Left renal cortex interstitium (tissue), 4 donors: ENCODE data around the gene SKA1. TPM values are rescaled to one million over a fixed set of nuclear protein-coding genes. Genes with fewer than 3 reads are reported as not detected.
A peak's percentile ranks its signal among the peaks of the same experiment; 100 is the strongest.

Experiments used
- DNase-seq, 4 donors: peaks; one replicate each; pipeline ENCODE4 v3.0.0-alpha.2; 2013; ENCODE audit warnings: low read depth in 4 of 4, low spot score in 2 of 4, missing footprints in 1 of 4
- polyA plus RNA-seq, 4 donors: library from polyadenylated mRNA; unstranded; fragments of 120-200 nt; gene quantifications; one replicate each; pipeline ENCODE4 v1.2.1, GENCODE V29; 2013; ENCODE audit not compliant: insufficient read length in 4 of 4

The SKA1 gene, protein sequence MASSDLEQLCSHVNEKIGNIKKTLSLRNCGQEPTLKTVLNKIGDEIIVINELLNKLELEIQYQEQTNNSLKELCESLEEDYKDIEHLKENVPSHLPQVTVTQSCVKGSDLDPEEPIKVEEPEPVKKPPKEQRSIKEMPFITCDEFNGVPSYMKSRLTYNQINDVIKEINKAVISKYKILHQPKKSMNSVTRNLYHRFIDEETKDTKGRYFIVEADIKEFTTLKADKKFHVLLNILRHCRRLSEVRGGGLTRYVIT
- 1 to 10 TPM; 5.7 to 7.6 (median 5.9) TPM for polyA plus RNA-seq

DNA sequence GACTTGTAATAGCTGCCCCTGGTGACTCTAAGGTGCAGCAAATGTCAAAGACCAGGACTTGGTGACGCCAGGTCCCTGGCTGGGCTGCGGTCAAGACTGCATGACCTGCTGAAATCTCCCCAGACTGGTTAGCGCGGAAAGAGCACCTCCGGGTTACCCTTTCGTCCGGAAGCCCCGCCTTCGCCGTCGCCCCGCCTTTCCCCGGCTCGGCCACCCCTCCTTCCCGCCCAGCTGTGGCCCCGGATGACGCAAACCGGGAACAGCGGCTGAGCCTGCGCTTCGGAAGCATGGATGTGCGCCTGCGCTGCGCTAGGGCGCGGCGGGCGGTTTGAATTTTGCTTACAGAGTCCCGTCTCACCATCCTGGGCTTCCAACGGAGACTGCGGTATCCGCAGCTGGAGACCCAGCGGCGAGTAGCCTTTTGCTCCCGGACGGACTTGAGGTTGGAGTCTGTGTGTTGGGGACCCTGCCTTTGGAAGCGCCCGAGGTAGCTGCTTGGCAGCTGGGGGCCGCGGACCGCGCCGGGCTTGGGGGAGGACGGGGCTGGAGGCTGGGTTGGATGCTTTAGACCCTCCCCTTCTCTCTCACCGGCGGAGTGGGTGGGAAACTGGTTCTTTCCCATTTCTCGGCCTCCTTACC, at the start of gene SKA1:
Gene SKA1, plus strand, starts transcription at position 294 of the 639 bp plus-strand sequence. CDS start 785 bp downstream, outside the sequence.
- peak; percentile 79 to 91 (median 84) for DNase-seq

DNA sequence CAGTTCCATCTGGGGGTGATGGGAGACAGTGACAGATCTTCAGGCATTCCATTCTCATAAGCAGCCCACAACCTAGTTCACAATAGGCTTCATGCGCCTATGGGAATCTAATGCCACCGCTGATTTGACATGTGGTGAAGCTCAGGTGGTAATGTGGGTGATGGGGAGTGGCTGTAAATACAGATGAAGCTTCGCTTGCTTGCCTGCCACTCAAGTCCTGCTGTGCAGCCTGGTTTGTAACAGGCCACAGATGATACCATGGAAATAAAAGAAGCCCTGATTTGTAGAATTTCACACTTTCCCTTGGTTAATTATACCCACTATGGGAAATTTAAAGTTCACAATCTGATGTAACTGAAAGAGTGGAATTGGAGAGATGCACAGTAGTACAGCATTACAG, 46.9 kb upstream of the SKA1 start:
- no peak for DNase-seq

DNA sequence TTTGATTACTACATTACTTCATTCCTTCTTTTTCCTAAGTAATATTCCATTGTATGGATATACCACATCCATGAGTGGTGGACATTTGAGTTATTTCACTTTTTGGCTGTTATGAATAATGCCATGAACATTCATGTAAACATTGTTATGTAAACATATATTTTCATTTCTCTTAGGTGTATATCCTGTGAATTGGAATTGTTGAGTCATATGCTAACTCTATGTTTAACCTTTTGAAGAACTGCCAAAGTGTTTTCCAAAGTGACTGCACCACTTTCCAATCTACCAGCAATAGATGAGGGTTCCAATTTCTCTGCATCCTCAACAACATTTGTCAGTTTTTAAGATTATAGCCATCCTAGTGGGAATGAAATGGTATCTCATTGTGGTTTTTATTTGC, 44.7 kb upstream of the SKA1 start:
- no peak for DNase-seq

DNA sequence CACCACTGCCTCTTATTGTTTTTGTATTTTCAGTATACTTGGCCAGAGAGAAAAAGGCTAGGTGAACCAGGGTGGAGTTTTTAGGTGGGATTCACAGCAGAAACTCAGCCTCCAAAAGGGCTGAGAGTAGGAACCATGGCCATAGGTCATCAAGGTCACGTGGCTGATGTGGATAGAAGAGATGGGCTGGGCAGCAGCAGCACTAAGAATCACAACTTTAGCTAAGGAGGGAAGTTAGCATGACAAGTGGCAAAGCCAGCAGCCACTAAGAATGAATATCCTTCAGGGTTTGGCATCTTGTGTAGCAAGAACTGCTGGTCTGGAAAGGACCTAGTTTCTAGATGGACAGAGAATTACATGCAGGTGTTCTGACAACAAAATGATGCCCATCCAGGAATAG, 43.2 kb upstream of the SKA1 start:
- no peak for DNase-seq

DNA sequence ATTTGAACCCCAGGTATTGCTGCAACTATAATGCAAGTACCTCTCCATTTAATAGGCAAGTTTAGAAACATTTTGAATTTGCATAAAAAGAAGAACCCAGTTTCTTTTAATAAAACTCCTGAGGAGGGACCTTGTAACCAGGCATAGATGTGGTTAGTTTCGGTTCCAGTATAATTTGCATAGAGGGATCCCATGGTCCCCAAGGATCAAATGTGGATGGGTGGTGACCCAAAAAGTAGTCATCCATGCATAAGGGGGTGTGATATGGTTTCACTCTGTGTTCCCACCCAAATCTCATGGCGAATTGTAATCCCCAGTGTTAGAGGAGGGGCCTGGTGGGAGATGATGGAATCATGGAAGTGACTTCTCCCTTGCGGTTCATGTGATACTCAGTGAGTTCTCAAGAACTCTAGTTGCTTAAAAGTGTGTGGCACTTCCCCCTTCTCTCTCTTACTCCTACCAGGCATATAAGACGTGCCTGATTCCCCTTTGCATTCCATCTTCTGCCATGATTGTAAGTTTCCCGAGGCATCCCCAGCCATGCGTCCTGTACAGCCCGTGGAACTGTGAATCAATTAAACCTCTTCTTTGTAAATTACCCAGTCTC, 40.2 kb upstream of the SKA1 start:
- DNase-seq: no peak

DNA sequence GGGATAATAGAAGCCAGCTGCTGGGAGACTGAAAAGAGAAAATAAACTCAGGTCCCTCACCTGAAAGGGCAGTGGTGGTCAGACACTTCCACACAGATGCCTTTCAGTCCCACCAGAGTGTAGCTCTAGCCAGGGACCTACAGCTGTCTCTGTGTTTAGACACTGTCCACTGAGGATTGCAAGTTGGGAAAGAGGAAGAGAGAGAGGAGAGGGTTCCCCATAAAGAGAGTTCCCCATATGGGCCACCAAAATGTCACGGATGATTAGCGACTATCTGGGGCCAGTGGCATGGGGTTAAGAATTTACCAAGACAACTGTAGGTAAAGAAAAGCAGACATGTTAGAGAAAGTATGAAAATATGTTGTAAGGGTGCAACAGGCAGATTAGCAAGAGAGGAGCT, 36.7 kb upstream of the SKA1 start:
- no peak for DNase-seq

DNA sequence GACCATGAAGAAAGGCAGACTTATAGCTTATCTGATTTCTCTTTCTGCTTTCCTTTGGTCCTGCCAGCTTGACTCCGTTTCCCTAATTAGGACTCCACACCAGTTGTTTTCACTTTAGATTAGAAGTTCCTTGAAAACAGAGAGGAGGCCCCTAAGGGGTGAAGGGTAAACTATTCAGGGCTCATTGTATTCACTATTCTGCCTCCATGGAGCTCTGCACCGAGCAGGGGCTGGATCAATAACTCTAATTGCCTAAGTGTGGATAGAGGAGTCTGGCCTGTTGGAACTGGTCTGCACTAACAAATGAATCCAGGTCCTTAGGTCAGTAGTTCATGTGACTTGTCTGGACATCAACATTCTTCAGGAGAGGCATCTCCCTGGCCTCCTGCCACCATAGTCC, 36.1 kb upstream of the SKA1 start:
- no peak for DNase-seq

DNA sequence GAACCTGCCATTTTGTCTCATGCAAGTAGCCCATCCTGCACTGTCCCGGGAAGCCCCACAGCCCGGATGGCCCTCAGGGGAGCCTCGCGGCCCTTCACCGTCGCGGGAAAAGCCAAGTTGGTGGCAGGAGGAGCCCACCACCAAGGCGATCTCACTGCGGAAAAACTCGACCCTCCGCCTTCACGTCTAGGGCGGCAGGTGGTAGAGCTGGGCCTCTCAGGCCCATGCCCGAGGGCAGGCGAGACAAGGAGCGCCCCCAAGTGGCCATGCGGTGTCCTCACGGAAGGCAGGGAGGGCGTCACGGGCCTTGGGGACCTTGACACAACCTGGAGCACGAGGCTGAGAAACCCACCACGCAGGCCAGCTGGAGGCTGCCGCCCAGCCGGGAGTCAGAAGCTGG, 34.8 kb upstream of the SKA1 start:
- no peak for DNase-seq

DNA sequence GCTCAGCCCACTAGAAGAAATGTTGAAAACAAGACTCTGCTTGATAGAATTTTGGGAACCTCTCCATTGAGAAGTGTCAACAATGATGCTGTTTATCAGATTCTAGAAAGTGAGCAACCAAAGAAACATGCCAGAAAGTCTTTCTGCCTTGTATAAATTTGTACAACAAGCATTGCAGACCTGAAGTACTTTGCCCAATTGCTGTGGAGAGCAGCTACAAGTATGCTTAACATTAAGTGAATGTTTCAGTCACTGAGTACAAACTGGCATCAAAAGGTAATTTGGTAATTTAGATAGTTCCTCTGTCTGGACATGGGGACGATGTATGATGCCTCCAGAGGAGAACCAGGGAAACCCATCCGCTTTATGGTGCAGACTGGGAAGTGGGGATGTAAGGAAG, 33.4 kb upstream of the SKA1 start:
- no peak for DNase-seq

DNA sequence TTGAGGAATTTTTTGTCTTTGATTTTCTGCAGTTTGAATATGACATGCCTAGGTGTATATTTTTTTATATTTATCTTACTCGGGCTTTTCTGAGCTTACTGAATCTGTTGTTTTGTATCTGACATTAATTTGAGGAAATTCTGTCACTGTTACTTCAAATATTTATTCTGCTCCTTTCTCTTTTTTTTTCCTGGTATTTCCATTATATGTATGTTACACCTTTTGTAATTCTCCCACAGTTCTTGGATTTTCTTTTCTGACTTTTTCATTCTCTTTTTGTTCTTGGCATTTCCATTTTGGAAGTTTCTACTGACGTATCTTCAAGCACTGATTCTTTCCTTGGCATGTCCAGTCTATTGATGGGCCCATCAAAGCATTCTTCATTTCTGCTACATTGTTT, 24.1 kb upstream of the SKA1 start:
- DNase-seq: no peak

DNA sequence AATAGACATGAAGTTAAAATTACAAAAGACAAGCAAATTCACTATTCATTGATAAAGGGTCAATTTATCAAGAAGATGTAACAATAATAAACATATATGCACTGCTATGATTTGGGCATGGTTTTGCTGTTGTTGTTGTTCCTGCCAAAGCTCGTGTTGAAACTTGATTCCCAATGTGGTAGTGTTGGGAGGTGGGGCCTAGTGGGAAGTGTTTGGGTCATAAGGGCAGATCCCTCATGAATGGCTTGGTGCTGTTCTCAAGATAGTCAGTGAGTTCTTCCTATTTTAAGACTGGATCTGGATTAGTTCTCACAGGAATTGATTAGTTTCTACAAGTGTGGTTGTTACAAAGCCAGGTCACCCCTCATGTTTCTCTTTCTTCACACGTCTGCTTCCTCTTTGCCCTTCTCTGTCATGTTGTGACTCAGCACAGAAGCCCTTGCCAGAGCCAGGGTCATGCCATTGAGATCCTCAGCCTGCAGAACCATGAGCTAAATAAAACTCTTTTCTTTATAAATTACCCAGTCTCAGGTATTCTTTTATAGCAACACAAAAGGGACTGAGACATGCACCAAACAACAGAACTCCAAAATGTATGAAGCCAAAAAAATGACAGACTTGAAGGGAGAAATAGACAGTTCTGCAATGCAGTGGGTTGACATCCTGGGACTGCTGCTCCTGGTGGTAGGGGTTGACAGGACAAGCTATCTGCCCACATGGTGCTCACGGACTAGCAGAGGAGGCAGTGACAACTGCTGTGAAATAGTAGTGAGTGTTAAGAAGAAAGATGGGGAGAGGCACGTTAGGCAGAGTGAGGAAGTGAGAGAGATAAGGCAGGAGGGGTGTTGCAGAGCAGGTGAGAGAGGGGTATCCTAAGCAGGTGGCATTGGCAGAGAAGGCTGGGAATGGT, 18.6 kb upstream of the SKA1 start:
- no peak for DNase-seq

DNA sequence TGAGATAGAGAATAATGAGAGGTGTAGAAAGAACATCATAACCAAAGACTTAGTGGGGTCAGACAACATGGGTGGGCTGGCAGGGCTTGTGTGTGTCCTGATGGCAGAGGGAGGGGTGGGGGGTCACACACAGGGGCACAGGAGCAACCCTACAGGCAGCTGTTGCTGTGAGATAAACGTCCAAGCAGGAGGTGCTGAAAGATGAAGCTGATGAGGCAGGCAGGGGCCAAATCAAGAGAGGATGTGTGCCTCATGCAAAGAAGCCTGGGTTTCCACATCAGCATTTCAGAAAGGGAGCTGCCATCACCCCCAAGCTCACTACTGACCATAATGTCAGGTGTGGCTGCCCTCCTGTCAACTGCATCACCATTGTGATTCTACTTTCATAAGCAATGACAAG, 16.0 kb upstream of the SKA1 start:
- DNase-seq: no peak

DNA sequence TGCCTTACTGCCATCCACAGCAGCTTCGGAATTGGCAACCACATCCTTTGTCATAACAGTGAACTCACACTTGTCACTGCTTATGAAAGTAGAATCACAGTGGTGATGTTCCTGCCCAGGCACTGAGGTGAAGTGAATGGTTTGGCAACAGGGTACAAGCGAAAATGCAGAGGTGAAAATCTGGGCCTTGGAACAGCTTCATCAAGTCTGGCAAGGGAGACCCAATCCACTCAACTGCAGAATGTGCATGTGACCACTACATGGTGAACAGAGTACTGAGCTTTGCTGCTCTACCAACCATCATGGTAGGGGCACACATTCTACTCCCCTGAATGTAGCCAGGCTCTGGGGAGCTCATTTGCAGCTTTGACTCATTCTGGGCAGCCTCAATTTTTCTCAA, 15.0 kb upstream of the SKA1 start:
- DNase-seq: no peak

DNA sequence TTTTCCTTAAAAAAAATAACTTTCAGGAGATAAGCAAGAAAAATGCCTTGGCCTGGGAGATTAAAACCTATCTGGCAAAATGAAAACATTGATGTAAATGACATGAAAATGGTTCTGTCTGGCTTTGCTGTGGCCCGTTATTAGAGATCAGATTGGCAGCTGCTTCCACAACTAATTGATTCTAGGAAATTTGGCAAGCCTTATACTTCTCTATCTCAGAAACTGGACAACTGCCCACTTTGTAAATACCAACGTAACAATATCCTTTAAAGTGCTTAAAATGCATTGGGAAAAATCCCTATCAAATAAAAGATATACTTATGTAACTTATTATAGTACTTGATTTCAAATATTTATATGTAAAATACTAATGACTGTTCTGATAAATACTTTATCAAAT, 14.2 kb upstream of the SKA1 start:
- DNase-seq: no peak

DNA sequence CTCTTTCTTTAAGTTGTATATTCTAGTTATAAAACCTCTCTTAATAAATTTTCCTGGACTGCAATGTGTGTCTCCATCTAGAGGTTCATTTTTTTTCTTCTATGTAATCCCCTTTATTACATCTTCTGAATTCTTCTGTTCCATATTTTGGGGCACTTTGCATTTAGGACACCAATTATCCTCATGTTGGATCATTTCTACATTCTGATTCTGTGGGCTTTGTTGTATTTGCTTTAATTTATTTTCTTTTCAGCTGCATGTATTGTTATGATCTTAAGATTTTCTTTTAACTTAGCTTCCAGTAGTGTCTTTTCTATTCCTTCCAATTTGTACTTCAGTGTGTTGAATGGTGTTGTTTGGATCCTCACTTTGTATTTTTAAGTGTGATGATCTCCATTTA, 5.2 kb upstream of the SKA1 start:
- DNase-seq: no peak

DNA sequence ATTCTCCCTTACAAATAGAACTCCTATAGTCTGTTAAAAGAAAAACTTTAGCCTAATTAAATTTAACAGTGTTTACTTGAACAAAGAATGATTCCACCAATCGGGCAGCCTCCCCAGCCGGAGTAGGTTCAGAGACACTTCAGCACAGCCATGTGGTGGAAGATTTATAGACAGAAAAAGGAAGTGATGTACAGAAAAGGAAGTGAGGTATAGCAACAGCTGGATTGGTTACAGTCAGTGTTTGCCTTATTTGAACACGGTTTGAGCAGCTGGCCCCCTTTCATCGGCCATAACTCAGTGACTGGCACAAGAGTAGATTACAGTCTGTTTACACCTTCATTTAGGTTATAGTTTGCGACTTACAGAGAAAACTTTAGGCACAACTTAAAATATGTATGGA, 2.1 kb upstream of the SKA1 start:
- no peak for DNase-seq

DNA sequence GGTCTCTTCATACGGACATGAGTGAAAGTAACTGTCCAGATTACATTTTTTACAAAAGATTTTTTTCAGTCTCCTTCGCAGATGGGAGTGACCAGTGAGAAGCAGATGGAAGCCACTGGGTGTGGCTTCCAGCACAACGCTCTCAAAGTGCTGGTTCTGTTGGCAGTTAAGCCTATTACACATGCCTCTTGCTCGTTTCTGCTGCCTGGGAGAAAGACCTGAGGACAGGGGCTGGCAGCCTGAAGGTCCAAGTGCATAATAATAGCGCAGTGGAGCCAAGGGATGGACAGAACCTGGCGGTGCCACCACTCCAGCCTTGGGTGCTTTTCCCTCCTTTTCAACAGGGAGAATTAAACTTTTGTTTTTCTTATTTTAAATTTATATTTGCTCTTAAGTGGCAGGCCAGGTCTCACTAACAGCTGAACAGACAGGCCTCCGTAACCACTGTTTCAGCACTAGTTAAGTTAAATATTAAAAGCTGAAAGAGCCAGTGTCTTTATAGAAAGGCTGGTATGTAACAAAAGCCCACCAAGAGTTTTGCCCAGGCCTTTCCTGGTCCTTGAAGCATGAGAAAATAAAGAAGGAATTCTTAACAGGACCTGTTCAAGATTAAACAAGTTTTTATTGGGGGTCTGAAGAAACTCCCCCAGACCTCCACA, 1.2 kb upstream of the SKA1 start:
- no peak for DNase-seq

DNA sequence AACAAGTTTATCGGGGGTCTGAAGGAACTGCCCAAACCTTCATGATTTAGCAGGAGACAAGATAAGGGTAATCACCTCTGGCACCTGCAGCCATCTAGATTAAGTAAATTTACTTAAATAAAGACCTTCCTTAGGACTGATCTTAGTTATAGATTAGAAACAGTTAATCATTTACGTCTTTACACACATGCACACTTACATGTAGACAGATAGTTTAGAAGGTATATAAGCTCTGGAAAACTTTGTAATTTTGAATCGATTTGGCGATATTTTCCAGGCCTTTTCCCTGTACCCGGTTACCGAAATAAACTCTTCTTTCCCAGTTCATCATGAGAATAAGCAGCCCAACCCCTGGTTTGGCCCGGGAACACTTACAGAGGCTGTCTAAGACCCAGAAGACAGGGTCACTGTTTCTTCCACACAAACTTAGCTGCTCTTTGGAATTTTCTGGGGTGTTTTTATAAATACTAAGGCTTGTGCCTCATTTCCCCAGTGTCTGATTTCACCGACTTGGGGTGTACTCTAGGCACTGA, 560 bp upstream of the SKA1 start:
- no peak for DNase-seq

DNA sequence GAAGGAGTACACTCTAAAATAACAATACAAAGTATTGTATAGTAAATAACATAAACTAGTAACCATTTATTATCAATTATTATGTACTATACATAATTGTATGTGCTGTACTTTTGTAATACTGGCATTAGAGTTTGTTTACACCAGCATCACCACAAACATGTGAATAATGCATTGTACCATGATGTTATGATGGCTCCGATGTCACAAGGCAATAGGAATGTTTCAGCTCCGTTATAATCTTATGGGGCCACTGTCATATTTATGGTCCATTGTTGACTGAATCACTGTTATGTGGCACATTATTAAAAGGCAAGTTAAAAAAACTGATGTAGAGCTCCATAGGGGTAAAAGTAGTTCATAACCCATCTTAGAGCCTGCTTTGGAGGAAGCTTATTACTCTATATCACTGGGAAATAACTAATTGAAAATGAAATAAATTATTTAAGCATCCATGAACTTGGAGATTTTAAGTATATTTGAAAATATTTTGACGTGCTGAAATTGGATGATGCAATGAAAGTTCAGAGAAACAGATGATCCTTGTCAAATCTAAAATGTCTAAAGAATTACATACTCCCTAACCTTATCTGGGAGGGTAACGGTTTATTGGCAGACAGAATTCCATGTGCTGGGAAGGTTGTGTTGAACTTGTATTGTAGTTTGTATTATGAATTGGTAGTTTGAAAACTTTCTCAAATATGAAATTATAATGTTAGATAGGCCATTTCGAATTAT, 2.4 kb downstream of the SKA1 start:
- DNase-seq: no peak

DNA sequence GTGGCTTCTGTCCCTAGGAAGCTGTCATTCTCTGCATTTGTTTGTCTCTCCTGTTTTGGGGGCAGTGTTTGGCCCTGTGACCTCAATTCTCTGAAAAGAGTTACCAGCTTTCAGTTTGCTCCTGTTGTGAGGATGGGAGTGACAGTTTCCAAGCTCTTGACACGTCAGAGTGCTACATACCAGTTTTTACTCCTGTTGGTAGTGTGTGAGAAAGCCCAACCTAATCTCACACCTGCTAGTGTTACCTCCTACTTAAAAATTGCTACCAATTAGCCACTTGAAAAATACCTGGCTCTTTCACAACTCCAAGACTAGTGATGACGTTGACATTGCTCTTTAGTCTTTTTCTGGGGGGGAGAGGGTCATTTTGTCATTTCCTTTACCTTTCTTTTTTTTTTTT, 14.1 kb downstream of the SKA1 start:
- DNase-seq: no peak
